Stimulated activated CD8-positive, alpha-beta memory T cell treated with anti-CD3 and anti-CD28 coated beads, Interleukin-12 subunit alpha, Interleukin-12 subunit beta, amount 100 ng/mL, for 24 hours (primary cell): ENCODE results near the gene ZSCAN9.

ENCODE experiments used
- DNase-seq: peaks from one replicate; pipeline ENCODE4 v3.0.0-alpha.2; 2020; ENCODE audit errors: extremely low read depth

The ZSCAN9 gene

GRCh38 chr6:28220257-28221133, 4.6 kb upstream of the ZSCAN9 start:
- DNase-seq, result no peak

DNA sequence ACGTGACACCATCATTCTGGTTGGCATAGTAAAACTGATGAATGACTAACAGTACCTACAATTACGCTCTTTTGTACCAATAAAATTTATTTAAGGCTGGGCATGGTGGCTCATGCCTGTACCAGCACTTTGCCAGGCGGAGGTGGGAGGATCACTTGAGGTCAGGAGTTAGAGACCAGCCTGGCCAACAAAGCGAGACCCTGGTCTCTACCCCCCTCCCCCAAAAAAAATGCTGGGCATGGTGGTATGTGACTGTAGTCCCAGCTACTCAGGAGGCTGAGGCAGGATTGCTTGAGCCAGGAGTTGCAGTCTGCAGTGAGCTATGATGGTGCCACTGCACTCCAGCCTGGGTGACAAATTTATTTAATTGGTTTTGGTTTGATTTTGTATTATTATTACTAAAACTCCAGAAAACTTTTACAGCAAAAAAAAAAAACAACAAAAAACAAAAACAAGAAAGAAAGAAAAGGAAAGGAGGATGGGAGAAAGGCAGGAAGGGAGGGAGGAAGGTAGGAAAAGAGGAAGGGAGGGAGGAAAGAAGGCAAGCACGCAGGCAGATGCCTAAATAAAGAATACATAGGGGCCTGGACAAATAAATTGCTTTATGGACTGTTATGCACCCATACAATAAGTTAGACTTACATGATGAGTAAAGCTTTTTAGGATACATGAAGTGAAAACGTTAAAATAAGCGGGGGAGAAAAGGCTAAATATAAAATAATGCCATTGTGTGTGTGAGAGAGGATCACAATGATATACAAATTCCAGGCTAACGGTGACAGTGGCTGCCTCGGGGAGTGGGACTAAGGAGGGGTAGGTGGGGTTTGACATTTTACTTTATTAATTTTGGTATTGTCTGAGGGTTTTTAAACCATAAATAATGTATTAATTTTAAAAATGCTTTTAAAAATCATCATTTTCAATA, 682 bp upstream of the ZSCAN9 start:
- DNase-seq, result no peak

GRCh38 chr6:28226460-28226859, 1.4 kb downstream of the ZSCAN9 start:
- DNase-seq, result no peak

DNA sequence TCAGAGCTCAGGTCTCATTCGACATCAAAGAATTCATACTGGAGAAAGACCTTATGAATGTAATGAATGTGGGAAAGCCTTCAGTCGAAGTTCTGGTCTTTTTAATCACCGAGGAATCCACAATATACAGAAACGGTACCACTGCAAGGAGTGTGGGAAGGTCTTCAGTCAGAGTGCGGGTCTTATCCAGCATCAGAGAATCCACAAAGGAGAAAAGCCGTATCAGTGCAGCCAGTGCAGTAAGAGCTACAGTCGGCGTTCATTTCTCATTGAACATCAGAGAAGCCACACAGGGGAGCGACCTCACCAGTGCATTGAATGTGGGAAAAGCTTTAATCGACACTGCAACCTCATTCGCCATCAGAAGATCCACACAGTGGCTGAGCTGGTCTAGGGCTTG, 7.7 kb downstream of the ZSCAN9 start:
- no peak for DNase-seq

DNA sequence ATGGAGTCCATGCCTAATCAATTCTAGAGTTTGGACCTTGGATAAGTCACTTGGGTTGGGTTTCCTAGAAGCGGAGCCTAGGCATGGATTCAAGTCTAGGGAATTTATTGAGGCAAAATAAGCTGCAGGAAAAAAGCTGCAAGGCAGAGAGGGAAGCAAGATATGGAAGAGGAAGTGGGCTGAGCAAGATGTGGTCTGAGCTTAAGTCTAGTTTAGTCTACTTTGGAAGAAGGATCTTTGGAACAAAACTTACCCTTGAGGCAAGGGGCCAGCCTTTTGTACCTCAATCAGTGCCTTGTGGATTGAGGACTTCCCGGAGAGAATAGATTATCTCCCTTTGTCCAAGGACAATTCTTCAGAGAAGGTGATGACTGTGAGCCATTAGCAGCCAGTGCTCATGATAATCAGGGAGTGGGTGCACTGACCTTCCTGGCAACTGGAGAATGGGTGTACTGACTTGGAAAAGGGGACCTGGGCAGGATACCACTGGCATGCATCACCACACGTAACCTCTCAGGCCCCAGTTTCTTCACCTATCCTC, 10.9 kb downstream of the ZSCAN9 start:
- DNase-seq, result no peak

DNA sequence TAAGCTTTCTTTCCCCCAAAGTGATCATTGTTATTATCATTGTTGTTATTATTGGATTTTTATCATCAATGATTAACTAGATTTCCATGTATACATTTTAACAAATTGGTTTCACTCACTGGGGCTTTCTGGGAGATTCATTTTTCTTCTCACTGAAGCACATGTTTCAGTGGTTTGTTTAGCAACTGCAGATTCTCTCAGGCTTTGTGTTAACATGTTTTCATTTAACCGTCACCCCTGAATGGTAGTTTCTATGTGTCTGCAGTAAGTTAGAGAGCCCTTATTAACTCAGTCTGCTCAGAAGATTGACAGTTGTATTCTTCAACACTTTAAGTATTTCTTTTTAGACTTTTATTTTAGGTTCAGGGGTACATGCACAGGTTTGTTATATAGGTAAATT, 14.6 kb downstream of the ZSCAN9 start:
- no peak for DNase-seq

DNA sequence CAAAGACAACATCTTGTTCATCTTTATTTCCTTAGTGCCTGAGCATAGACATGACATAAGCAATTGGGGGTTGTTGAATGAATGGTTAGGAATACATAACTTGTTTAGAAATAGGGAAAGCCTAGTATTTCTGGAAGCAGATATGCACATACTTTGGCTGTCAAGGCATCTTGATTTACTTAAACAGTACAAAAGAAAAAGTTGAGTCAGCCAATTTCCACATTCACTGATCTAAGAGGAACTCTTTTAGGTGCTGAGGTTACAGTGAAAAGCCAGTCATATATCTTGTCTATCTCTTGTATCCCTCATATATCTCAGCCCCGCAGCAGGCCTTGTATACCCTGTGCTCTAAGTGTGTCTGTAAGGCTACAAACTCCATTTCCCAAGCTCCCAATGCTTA, 15.4 kb downstream of the ZSCAN9 start:
- DNase-seq, result no peak

DNA sequence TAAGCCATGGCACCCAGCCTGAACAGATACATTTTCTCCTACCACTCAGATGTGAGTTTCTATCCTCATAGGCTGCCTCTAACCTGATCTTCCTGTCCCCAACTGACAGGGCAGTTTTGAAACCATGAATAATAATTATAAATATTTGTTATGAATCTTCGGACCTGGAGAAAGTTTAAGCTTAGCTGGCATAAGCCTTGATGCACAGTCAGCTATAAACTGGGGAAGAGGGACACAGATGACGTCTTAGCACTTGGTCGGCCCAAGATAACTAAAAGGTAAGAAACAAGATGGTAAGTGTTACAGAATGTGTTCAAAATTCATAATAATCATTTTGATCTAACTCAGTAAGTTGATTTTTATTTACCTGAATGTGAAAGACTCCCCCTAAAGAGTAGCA, 18.9 kb downstream of the ZSCAN9 start:
- no peak for DNase-seq

GRCh38 chr6:28245206-28245941, 20.3 kb downstream of the ZSCAN9 start:
- no peak for DNase-seq

DNA sequence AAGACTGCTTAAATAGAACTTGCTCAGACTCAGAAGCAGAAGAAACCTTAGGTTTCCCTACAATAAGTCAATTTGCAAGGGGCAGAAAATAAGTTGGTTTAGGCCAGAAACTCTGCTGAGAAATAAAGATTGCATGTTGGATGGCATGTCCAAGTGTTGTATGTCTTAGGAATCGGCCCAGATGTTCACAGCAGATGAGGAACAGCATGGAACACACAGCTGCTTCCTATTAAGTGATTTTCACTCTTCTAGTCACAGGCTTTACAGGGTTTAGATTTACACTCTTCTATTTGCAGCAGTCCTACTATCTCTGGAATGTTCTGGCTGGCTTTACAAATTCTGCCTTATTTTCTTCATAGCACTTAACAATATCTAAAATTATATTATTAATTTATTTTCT, 23.8 kb downstream of the ZSCAN9 start:
- no peak for DNase-seq

- no peak for DNase-seq
Observed at GRCh38 chr6:28250747-28251146, 25.7 kb downstream of the ZSCAN9 start.

GRCh38 chr6:28251661-28252008, 26.6 kb downstream of the ZSCAN9 start:
- no peak for DNase-seq

DNA sequence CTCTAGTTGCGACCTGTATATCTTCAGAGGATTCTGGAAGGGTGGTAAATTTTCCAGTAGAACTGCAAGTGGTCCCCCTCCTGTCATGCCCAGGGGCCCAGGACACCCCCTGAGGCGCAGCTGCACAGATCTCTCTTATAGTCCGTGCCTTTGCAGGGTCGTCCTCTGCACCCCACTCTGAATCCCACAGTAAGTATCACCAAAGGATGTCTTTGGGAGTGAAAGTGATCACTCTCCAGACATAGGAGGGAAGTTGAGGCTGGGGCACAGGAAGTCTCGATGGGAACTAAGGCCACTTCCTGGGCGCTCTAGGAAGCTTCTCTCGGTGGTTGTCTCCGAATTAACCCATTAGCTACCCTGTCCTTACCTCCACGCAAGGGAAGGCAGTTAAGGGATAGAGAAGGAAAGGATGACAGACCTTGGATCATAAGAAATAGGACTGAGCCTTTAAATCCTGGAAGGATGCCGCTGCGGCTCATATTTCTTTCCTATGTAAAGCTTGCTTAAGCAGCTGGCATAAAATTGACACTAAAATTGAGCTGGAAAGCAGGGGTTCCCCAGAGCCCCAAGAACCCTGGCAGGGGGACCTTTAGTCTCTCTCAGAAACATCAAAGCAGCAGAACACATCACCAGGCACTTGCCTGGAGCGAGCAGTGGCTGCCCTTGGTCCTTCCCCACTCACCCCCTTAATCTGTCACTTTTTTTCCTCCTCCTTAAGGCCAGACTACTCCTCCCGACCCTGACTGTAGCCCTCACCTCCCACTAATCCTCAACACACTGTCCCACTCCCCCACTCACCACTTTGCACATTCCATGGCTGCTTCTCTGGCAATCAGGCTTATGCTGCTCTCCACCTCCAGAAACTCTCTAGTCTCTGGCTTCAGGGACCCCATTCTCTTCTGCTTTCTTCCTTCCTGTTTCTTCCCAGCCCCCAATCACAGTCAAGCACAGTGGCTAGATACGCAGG, 27.2 kb downstream of the ZSCAN9 start, which contains the start of gene ZKSCAN4:
Gene ZKSCAN4 (minus strand): TSS at position 261 of the 967 bp plus-strand sequence. CDS start 289 bp downstream, outside the sequence.
- DNase-seq, result peak; percentile 54

DNA sequence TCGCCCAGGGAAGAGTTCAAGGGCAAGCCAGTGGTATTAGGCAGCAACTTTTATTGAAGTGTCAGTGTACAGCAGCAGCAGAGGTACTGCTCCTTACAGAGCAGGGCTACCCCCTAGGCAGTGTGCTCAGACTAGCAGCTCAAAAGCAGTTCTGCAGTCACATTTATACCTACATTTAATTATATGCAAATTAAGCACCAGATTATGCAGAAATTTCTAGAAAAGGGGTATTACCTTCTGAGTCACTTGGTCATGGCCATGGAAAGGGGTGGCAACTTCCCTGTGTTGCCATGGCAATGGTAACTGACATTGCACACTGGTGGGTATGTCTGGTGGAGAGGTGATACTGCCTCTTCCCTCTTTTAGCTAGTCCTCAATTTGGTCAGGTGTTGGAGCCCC, 29.0 kb downstream of the ZSCAN9 start:
- DNase-seq, result no peak

DNA sequence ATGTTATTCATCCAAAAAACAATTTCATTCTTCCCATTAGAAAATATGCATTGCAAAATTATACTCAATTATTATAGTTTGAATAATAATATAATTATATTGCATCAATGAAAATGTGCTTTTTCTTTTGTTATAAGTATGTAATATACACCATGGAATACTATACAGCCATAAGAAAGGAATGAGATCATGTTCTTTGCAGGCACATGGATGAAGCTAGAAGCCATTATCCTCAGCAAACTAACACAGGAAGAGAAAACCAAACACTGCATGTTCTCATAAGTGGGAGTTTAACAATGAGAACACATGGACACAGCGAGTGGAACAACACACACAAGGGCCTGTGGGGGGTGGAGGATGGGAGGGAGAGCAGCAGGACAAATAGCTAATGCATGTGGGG, 32.0 kb downstream of the ZSCAN9 start:
- DNase-seq, result no peak

DNA sequence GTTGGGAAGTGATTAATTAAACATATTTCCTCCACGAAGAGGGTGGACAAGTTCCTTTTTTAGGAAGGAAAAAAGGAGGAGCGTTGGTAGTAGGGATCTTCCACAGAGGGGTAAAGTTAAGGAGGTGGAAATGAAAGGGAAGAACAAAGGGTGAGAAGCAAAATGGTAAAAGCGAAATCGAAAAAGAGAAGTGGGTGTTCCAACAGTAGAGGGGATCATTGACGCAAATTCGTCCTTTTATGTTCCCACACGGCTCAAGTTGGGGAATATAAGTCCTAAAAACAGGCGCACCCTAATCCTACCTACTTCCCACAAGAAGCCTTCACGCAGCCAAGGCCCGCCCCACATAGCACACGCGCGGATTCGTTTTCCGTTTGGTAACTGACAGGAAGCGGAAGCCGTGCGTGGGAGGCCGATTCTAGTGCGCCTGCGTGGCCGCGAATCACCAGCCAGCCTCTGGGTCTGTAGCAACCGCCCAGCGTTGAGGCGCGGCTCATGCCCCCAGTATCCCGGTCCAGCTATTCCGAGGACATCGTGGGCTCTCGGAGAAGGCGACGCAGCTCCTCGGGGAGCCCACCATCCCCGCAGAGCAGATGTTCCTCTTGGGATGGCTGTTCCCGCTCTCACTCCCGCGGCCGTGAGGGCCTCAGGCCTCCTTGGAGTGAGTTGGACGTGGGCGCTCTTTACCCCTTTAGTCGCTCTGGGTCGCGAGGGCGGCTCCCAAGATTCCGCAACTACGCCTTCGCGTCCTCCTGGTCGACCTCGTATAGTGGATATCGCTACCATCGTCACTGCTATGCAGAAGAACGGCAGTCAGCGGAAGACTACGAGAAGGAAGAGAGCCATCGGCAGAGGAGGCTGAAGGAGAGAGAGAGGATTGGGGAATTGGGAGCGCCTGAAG, 34.1 kb downstream of the ZSCAN9 start, which contains the start of gene NKAPL:
Gene NKAPL (plus strand): TSS at position 421 of the 901 bp plus-strand sequence. CDS start 75 bp downstream, at position 496.
- DNase-seq, result no peak

- no peak for DNase-seq
Observed at GRCh38 chr6:28263922-28264321, 38.8 kb downstream of the ZSCAN9 start.

DNA sequence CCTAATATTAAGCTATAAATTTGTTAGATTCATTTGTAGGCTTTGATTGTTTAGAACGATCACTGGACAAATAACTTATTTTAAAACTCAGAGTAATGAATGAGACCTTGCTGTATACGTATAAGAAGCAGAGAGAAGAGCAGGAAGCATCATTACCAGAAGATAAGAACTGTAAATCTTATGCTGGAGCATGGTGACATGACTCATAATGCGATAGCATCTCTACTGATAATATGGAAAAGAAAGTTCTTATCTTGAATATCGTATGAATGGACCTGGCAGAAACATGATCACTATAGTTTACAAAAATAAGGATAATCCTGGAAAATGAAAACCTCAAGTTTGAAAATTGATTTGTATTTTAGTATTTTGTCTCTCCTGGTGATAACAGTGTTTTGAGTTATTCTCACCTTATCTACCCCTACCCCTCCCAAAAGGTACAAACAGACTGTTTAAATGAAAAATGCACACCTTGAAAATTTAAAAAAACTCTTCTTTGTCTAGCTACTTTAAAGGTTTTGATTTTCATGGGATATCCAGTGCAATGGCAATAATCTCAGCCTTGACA, 39.8 kb downstream of the ZSCAN9 start:
- no peak for DNase-seq

GRCh38 chr6:28266563-28266961, 41.5 kb downstream of the ZSCAN9 start:
- no peak for DNase-seq
